Anterior cingulate cortex (tissue), 58 donors: ENCODE data around the gene KCNG4.

ENCODE experiments used
- DNase-seq, 58 donors: peaks; one replicate each; lab custom pipeline; 2025; lab: John Stamatoyannopoulos, UW

The KCNG4 gene, protein sequence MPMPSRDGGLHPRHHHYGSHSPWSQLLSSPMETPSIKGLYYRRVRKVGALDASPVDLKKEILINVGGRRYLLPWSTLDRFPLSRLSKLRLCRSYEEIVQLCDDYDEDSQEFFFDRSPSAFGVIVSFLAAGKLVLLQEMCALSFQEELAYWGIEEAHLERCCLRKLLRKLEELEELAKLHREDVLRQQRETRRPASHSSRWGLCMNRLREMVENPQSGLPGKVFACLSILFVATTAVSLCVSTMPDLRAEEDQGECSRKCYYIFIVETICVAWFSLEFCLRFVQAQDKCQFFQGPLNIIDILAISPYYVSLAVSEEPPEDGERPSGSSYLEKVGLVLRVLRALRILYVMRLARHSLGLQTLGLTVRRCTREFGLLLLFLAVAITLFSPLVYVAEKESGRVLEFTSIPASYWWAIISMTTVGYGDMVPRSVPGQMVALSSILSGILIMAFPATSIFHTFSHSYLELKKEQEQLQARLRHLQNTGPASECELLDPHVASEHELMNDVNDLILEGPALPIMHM

DNA sequence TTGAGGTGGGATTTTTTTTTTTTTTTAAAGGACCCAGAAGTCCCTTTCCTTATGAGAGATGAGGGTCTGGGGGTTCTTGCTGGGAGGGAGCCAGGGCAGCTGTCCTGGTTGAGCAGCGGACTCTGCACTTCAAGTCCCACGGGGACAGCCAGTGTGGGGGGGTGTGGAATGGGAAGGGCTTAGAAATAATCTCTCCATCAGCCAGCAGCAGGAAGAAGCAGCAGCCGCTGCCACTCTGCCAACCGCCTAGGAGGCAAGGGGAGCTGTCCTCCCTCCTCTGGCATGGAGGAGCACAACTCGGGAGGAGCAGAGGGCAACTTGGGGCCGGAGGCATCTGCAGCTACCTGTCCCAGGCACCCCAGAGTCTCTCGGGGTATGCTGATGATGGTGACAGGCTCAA lies at the start of gene KCNG4:
TSS of gene KCNG4 (minus strand) at position 104 of the 400 bp plus-strand sequence. CDS start 2,527 bp downstream, outside the sequence.
- peak in 1 of 58 donors; percentile 6 for DNase-seq

DNA sequence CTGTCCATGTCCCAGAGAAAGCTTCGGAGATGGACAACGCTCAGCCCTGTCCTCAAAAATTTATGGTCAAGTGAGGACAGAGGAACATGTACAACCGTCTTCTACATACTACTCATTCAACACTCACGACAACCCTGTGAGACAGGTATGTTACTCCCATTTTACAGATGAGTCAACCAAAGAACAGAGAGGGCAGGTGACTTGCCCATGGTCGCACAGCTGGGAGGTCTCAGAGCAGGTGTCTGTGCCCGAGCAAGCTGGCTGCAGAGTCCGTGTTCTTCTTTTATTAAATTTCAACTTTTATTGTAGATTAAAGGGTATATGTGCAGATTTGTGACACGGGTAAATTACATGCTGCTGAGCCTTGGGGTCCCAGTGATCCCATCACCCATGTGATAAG lies 49.1 kb upstream of the KCNG4 start:
- DNase-seq, result no peak

DNA sequence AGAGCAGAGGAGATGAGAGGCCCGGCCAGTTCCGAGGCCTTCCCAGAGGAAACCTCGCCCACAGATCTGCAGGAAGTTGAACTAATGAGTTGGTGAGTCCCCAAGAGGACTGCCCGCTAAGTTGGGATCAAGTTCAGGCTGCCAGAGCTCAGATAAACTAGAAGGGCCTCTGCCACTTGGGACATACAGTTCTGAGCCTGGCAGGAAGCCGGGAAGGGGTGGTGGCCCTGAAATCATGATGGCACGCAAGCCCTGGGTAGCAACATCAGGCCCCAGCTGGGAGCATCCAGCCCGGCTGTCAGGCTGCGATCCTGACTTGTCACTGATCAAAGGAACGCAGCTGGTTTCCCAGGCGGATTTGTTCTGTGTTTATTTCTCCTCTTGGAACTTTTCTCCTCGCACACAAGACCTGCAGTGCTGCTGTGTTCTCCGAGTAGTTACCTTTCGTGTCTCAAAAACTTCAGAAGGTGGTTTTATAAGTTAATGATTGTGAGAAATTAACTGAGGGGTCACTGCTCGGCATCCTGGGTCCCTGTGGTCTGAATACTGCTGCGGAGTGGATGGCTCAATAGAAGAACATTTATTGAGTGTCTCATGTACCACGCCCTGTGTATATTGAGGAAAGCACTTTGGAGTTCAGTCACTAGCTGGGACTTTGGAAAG lies 46.9 kb upstream of the KCNG4 start:
- no peak for DNase-seq

DNA sequence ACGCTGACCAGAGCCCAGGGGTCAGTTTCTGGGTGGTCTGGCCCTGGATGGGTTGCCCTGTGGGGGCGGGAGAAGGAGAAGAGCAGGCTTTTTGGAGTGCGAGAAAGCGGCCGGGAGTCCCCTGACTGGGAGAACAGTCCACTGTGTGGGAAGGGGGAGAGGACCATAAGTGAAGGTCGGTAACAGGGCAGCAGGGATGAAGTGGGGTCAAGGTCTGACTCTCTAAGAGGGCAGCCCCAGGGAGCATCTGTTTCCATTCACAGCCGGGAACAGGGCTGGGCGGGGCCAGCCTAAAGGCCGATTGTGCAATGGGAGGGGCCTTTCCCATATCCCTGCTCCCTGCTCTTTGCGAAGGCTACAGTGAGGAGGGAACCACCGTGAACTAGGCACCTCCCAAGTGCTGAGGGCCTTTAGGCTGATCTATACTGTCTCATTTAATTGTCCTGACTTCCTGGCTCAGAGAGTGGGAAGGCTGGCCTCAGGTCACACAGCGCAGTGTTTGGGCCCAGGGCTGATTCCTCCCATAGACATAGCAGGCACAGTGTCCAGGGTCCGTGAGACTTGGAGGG lies 44.4 kb upstream of the KCNG4 start:
- DNase-seq, result no peak

DNA sequence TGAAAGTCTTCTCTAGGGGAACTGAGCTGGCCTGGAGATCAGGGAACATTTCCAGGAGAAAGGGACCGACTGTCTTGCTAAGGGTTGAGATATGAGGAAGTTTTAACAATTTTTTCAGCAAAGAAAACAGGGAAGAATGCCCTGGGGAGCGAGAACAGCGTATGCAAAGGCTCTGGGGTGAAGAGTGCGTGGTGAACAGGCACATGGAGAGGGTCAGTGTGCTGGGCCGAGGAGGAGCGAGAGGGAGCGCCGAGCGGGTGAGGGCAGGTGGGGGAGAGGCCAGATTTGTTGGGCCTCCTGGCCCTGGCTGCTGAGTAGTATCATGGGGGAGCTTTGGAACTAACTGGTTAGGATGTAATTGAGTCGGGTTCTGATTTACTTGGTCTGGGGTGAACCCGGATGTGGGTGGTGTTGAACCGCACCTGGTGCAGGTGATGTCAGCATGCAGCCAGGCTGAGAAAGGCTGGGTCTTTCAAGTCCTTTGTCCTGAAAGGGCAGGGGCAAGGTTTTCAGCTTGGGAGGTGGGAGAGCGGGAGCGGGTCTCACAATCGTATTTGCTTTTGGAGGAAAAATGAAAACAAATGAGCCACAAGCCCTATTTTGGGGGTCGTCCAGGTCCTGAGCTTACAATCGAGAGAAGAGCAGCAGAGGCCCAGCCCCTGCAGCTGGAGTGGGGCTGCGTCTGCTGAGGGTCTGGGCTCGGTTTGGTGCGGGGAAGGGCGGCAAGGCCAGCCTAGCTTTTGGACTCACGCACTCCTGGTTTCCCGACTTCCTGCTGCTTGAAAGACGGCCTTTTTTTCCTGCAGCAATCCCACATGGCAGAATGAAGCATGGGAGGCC lies 43.7 kb upstream of the KCNG4 start:
- DNase-seq, result no peak

DNA sequence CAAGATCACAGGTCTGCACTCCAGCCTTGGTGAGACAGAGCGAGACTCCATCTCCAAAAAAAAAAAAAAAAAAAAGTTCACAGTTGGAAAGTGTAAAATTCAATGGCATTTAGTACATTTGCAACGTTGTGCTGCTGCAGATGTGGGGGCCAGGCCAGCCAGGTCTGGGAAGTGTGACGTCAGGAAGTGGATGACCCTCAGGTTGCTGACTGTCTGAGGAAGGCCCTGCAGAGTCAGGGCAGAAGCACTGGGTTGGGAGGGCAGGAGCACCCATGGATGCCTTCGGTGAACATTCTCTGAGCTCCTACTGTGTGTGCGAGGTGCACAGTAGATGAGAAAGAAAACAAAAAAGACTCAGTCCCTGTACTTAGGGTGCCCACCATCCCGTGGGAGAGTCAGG lies 42.7 kb upstream of the KCNG4 start:
- no peak for DNase-seq

DNA sequence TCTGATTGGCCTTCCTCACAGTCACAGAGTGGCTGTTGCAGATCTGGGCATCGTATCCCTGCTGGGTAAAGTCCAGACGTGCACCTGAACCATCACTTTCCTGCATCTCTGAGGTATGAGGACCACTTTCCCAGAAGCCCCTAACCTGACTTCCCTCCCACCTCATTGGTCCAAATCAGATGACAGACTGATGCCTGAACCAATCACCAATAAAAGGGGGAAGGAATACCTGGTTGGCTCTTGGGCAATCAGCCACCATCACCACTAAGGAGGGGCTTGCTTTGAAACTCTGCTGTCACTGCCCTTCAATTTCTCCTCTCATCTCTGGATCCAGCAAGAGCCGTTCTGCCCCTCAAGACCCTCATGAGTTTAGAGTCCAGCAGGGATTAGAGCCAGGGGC lies 41.3 kb upstream of the KCNG4 start:
- DNase-seq, result no peak

DNA sequence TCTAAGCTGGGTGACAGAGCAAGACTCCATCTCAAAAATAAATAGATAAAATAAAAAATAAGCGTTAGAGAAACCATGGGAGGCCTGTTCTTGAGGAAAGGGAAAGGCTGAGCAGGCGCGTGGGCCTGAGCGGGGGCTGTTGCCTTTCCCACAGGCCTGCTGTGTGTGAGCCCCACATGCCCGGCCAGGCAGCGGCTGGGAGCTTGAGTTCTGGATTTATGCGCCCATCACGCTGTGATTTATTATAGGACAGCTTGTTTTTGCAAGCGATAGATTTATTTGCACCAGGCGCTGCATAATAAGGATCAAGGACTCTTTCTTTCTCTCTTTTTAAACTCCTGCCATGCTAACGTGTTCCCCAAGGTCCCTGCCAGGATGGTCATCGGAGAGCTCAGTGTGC lies 40.1 kb upstream of the KCNG4 start:
- no peak for DNase-seq

DNA sequence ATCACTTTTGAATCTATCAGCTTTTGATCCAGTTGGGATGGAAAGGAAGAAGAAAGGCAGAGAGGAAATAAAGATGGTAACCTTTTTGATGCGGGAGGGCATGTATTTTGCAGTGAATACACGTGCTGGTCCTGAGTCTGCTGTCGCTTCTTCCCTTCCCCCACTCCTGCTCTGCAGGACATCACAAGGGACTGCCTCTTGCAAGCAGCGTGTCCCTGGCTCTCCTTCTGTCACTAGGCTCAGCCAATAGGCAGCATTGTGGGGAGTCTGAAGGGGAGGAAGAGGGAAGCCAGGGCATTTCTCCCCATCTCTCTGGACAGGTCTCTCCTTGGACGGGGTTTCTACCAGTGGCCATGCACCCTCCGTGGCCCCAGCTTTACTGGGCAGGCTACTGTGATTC lies 39.2 kb upstream of the KCNG4 start:
- DNase-seq, result peak in 40 of 58 donors; percentile 7 to 68 (median 34)

DNA sequence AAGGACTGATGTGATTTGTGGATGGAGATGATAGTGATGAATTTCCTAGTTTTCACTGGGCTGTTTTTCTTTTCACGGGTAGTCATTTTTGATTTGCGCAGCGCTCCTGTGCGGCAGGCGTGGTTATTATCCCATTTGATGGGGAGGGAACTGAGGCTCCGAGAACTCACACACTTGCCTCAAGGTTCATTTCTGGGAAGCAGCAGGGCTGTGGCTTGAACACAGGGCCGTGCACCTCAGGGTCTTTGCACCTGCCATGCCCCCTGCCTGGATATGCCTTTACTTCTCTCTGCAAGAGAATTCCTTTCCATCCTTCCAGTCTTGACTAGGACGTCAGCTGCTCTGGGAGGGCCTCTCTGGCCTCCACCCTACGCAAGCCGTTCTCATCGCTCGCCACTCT lies 38.5 kb upstream of the KCNG4 start:
- no peak for DNase-seq

DNA sequence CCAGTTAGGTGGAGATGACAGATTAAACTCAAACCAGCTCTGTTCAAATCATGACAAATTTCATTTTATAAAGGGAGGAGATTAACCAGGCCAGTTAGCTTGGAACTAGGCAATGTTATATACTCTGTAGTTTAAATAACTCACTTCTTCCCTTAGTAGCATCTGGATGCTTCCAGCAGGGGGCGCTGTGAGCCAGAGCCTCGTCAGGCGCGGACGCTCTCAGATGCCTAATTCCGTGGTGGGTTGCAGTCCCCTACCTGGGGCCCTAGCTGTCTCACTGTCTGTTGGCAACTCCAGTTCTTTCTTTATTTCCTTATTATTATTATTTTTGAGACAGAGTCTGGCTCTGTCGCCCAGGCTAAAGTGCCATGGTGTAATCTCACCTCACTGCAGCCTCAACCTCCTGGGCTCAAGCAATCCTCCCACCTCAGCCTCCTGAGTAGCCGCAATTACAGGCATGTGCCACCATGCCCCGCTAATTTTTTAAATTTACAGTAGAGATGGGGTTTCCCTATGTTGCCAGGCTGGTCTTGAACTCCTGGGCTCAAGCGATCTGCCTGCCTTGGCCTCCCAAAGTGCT lies 37.5 kb upstream of the KCNG4 start:
- DNase-seq, result peak in 50 of 58 donors; percentile 5 to 88 (median 45)

DNA sequence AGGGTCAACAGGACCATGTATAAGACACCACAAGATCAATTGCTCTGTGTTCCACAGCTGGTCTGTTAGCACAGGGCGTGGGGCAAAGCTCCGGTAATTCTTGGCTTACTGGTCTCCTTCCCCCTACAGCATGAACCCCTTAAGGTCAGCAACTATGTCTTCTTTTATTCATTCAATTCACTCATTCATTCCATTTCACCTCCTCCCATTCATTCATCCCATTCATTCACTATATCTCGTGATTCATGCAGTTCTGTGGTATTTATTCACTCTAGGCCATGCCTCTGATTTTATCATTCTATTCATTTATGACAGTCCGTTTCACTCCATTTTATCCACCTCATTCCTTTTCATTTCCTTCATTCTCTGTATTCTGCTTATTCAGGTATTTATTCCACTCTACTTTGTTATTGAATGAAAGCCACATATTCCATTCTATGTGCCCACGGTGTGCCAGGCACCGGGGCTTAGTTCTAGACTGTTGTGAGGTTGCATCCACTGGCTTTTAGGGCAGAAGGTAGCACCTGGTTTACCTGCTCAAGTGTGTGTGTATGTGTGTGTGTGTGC lies 35.9 kb upstream of the KCNG4 start:
- DNase-seq, result no peak

DNA sequence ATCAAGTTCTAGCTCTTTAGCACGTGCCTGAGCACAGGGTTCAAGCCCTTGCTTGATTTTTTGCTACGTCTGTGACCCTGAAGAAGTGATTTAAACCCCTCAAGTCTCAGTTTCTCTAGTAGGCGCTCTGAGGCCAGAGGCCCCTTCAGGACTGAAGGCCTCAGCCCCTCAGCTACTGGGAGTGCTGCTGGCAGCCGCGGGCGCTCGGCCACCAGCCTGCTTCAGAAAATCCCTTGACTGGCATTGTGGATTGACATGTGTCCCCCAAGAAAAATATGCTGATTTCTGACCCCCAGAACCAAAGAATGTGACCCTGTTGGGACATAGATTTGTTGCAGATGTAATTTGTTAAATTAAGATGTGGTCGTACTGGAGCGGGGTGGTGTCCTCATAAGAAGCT lies 34.7 kb upstream of the KCNG4 start:
- DNase-seq, result no peak

DNA sequence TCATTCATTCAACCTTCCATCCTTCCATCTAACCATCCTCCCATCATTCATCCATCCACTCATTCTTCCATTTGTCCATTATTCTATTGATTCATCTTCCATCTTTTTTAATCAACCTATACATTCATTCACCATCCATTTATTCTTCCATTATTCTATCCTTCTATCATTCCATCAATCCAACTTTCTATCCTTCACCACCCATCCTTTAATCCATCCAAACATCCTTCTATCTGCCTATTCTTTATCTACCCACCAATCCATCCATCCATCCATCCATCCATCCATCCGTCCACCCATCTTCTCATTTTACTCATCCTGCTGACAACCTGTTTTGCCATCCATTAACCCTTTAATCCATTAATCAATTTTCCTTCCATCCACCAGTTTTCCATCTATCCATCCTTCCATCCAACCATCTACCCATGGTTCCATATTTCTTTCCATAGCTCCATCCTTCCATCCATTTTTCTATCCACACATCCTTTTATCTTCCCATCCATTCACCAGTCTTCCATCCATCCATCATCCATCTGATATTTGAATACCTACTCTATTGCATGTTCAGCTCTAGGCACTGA lies 33.0 kb upstream of the KCNG4 start:
- DNase-seq, result no peak

DNA sequence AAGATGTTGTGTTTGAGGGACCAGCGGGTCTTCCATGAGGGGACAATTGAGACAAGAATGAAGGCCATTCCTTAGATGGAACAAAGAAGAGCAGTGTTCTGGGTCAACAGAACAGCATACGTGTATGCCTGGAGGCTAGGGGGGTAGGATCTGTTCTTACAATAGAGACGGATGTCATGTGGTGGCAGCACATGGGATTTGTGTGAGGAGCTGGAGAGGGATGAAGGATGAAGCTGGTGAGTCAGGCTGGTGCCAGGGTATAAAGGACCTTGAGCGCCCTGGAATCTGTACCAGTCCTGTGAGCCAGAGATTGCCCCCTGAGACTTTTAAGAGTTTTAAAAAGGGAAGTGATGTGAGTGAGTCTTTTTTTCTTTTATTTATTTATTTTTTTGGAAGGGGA lies 32.1 kb upstream of the KCNG4 start:
- DNase-seq, result no peak

DNA sequence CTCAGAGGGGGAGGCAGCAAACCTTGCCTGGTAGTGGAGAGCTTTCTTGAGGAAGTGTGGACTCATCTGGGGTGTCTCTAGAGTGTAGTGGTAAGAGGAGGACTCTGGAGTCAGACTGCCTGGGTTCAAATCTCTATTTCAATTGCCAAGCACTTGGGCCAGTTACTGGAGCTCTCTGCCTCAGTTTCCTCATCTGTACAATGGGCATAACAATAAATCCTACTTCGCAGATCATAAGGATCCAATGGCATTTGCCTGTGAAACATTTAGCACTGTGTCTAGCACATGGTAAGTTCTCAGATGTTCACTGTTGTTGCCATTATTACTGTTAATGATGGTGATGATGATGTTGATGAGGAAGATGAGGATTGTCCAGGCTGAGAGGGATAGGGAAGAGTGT lies 31.2 kb upstream of the KCNG4 start:
- no peak for DNase-seq

DNA sequence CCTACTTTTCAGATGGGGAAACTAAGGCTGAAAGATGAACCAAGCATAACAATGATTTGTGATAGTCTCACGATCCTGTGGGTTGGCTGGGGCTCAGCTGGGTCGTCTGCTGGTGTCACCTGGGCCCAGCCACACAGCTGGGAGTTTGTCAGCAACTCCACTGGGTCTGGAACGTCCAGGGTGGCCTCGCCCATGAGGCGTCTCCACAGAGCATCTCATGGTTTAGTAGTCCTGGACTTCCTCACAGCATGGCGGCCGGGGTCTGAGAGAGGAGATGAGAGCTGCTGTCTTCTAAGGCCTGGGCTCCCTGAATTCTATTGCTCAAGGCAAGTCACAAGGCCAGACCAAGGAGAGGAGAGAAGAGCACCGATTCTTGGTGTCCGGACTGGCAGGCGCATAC lies 30.7 kb upstream of the KCNG4 start:
- no peak for DNase-seq

DNA sequence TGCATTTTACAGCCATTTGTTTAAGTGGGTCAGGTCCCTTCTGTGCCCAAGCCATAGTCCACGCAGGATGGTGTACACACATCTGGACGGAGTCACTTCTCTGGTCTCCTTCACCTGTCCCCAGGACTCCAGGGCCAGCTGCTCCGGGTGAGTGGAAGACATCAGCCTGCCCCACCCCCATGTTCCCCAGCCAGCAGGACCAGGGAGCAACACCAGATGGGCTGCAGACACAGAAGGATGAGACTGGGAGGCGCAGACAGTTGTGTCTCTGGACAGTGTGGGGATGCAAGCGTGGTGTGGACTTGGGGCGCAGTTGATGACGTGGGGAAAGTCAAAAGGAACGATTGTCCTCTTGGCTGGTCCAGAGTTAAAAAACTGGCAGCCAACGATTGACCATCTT lies 30.3 kb upstream of the KCNG4 start:
- DNase-seq, result no peak

DNA sequence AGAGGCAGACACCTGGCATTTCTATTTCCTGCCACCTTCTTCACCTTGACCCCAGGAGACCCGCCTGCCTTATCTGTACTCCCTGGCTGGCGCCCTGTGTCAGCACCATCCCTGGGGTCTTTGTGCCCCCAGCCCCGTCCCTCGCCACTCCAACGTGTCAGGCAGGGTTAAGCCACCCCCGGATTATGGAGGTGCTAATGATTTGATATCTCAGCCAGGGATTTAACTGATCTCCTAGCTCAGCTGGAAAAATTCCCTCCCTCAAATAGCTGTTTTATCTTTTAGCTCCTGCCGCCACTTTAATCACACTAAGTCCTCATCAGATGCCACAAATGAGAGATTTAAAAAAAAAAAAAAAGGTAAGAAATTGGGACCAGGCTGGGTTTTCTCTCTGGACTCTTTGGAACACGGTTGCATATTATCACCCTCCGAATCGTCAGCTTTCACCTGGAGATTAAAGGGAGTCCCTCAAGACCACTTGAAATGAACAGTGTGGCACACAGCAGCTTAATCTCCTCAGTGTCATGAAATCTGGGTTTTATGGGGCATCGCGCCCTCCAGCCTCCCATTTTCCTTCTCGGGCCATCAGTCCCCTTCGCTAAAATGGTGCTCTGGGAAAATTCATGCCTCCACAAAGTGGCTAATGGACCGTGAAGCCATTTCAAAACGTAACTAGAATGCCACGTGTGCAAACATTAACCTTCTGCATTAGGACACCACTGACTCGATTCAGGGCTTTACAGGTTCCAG lies 28.7 kb upstream of the KCNG4 start:
- DNase-seq, result no peak
